ENCODE data around the gene SPAG4. TPM values are rescaled to one million over a fixed set of nuclear protein-coding genes. Genes with fewer than 3 reads are reported as not detected.

Gene SPAG4
- total RNA-seq, 1 donor from 2014 or later: 3.3 TPM

GRCh38 chr20:35653430-35653734, 37.8 kb downstream of the SPAG4 start:
- Histone ChIP-seq H3K4me3 (no peak overlapping the region), H3F3A (ENCODE audit: low read depth) (peaks cover 15% of the 10 kb centered on the region), H3K36me3 (peaks cover 28% of the 10 kb centered on the region), H2AFZ (replicated peaks) (no peak overlapping the region), H3K9me3 (ENCODE audit: low read depth) (no peaks in the 10 kb centered on the region), H3K27ac (no peak overlapping the region), H3K9ac (no peak overlapping the region), H4K20me1 (ENCODE audit: low read depth) (peaks cover 100% of the 10 kb centered on the region), H3K4me1 (no peaks in the 10 kb centered on the region), H3K27me3 (no peaks in the 10 kb centered on the region), H3K4me2 (no peak overlapping the region), H3K79me2 (ENCODE audit: low read depth) (peaks cover 100% of the 10 kb centered on the region)
- Mint-ChIP-seq H3K4me1 (no peaks in the 10 kb centered on the region), H3K27me3 (ENCODE audit: insufficient read depth, low read depth) (no peaks in the 10 kb centered on the region), H3K4me3 (no peak overlapping the region), H3K36me3 (peaks cover 40% of the 10 kb centered on the region), H3K27ac (no peak overlapping the region), H3K9me3 (peaks cover 6% of the 10 kb centered on the region)
- no peak for DNase-seq (ENCODE audit: low spot score)
- TF ChIP-seq EZH2 (IDR thresholded peaks at IDR 0.05) (no peak), CTCF (IDR thresholded peaks at IDR 0.05) (no peak), EZH2phosphoT487 (IDR thresholded peaks at IDR 0.05) (no peak)

GRCh38 chr20:35653893-35654292, 38.3 kb downstream of the SPAG4 start:
- Histone ChIP-seq H4K20me1 (ENCODE audit: low read depth) (peaks cover 100% of the 10 kb centered on the region), H3K9me3 (ENCODE audit: low read depth) (no peaks in the 10 kb centered on the region), H3K4me2 (no peak overlapping the region), H3K4me3 (no peak overlapping the region), H3K27ac (no peak overlapping the region), H3K9ac (no peak overlapping the region), H3K79me2 (ENCODE audit: low read depth) (peaks cover 100% of the 10 kb centered on the region), H2AFZ (replicated peaks) (no peak overlapping the region), H3K27me3 (no peaks in the 10 kb centered on the region), H3K36me3 (peaks cover 26% of the 10 kb centered on the region), H3K4me1 (no peaks in the 10 kb centered on the region), H3F3A (ENCODE audit: low read depth) (peaks cover 10% of the 10 kb centered on the region)
- Mint-ChIP-seq H3K4me3 (no peak overlapping the region), H3K27ac (no peak overlapping the region), H3K4me1 (no peaks in the 10 kb centered on the region), H3K36me3 (peaks cover 38% of the 10 kb centered on the region), H3K9me3 (peaks cover 8% of the 10 kb centered on the region), H3K27me3 (ENCODE audit: insufficient read depth, low read depth) (no peaks in the 10 kb centered on the region)
- TF ChIP-seq EZH2 (IDR thresholded peaks at IDR 0.05): no peak
- TF ChIP-seq CTCF (IDR thresholded peaks at IDR 0.05): no peak
- no peak for TF ChIP-seq EZH2phosphoT487 (IDR thresholded peaks at IDR 0.05)
- DNase-seq (ENCODE audit: low spot score): no peak

GRCh38 chr20:35654415-35654814, 38.8 kb downstream of the SPAG4 start:
- no peaks in the 10 kb centered on the region for H3K27me3 ChIP-seq
- Mint-ChIP-seq H3K27me3 (ENCODE audit: insufficient read depth, low read depth) (no peaks in the 10 kb centered on the region), H3K36me3 (peaks cover 36% of the 10 kb centered on the region), H3K4me3 (no peak overlapping the region), H3K9me3 (peaks cover 13% of the 10 kb centered on the region), H3K27ac (no peak overlapping the region), H3K4me1 (no peaks in the 10 kb centered on the region)
- peaks cover 100% of the 10 kb centered on the region for H3K79me2 ChIP-seq (ENCODE audit: low read depth)
- no peak overlapping the region for H3K4me2 ChIP-seq
- H3K9me3 ChIP-seq (ENCODE audit: low read depth): no peaks in the 10 kb centered on the region
- TF ChIP-seq CTCF (IDR thresholded peaks at IDR 0.05) (no peak), EZH2 (IDR thresholded peaks at IDR 0.05) (no peak), EZH2phosphoT487 (IDR thresholded peaks at IDR 0.05) (no peak)
- H4K20me1 ChIP-seq (ENCODE audit: low read depth): peaks cover 100% of the 10 kb centered on the region
- H3K27ac ChIP-seq: no peak overlapping the region
- peaks cover 8% of the 10 kb centered on the region for H3F3A ChIP-seq (ENCODE audit: low read depth)
- H2AFZ ChIP-seq (replicated peaks): no peak overlapping the region
- no peak for DNase-seq (ENCODE audit: low spot score)
- peaks cover 23% of the 10 kb centered on the region for H3K36me3 ChIP-seq
- H3K9ac ChIP-seq: no peak overlapping the region
- H3K4me1 ChIP-seq: no peaks in the 10 kb centered on the region
- H3K4me3 ChIP-seq: no peak overlapping the region
